Measurements from ENCODE around the gene SNRK. TPM values are rescaled to one million over a fixed set of nuclear protein-coding genes. Genes with fewer than 3 reads are reported as not detected.

The SNRK gene
- total and polyA plus RNA-seq, 4 experiments from 2014 or later, result 39.8 to 108 (median 77.1) TPM

DNA sequence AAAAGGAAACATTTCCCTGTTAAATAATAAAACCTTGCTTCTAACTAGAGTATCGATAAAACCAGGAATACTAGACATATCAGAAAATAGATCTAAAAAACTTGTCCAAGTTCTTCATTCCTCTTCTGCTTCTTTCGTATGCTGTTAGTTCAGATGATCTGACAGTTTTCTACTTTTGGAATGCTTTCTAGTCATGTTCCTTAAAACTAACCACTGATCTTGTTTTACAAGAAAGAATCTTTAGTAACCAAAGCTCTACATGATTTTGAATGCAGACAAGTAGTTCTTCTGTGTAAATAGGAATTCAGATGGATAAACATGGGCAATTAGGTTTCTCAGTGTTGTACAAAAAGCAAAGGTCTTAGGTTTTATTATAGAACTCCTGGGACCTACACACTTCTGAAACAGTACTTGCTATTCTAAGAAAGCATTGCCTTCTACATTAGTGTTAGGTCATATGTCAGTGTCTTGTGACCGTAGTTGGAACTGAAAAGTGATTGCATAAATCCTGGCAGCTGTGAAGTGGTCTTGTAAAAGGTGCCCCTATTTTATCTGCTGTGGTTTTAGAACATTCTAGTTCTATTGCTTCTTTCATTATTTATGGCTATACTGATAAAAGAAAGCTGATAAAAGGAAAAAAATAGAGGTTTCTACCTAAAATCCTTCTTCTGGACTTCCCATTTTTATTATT lies 40.7 kb downstream of the SNRK start:
- DNase-seq, result no peak
- Mint-ChIP-seq H3K9me3 (peaks cover 0 to 2% (median 0%) of the 10 kb centered on the region in 8 donors), H3K4me1 (peaks cover 48 to 81% (median 66%) of the 10 kb centered on the region in 4 donors), H3K27ac (peak overlapping the region; percentile 45 to 91 (median 77)), H3K4me3 (peak overlapping the region in 7 of 8 donors; percentile 12 to 72 (median 46)), H3K36me3 (peaks cover 25% of the 10 kb centered on the region in 2 donors), H3K27me3 (no peaks in the 10 kb centered on the region)
- Histone ChIP-seq H3K9me3 (ENCODE audit: control insufficient read depth in 1 of 2, low read length in 2 of 2) (no peaks in the 10 kb centered on the region), H3K27me3 (ENCODE audit: insufficient read depth, low read length) (no peaks in the 10 kb centered on the region), H3K36me3 (ENCODE audit: insufficient read depth, low read length) (peaks cover 2% of the 10 kb centered on the region), H3K4me3 (ENCODE audit: low read length in 2 of 2) (no peak overlapping the region), H3K27ac (ENCODE audit: low read depth, low read length) (no peak overlapping the region), H3K4me1 (ENCODE audit: insufficient read depth, low read length) (peaks cover 74% of the 10 kb centered on the region)
- ChIA-PET CTCF (ENCODE audit: partially characterized antibody) (interaction anchor here (1.3 to 2.2 kb wide), 4 partner anchors 9 to 176 kb away, joined by 4 to 6 read pairs (median 4); no protein-coding TSS in a partner anchor), POLR2A (ENCODE audit: partially characterized antibody) (interaction anchor here (0.6 to 1.6 kb wide), 4 partner anchors 20 to 62 kb away, joined by 3 to 4 read pairs (median 4); partner anchors contain the start of gene SNRK)
- intact Hi-C loops (cut with micrococcal nuclease), result loop anchor here (5.0 kb wide), 1 partner anchor 35 kb away; no protein-coding TSS in a partner anchor

DNA sequence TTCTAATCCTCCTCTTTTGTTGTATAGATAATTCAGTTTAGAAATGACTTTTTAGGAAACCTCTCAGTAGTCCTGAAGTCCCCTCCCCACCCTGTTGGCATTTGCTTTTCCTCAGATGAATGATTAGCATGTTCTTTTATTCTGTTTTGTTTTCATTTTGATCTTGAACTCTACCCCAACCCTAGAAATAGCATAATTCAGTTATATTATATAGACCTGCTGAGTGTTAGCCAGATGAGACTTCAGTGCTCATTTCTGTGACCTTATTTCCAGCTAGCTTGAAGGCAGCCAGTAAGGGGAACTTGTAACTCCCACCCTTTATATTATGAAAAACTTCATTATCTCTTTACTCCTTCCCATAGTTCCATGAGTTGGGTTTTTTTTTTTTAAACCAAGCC lies 41.2 kb downstream of the SNRK start:
- H3K27ac ChIP-seq (ENCODE audit: low read depth, low read length), result no peak overlapping the region
- no peak overlapping the region for H3K4me3 ChIP-seq (ENCODE audit: low read length in 2 of 2)
- intact Hi-C loops (cut with micrococcal nuclease), result loop anchor here (5.0 kb wide), 1 partner anchor 35 kb away; no protein-coding TSS in a partner anchor
- no peak for DNase-seq
- H3K36me3 Mint-ChIP-seq, result peaks cover 25% of the 10 kb centered on the region in 2 donors
- peaks cover 74% of the 10 kb centered on the region for H3K4me1 ChIP-seq (ENCODE audit: insufficient read depth, low read length)
- peaks cover 8% of the 10 kb centered on the region for H3K36me3 ChIP-seq (ENCODE audit: insufficient read depth, low read length)
- ChIA-PET POLR2A (ENCODE audit: partially characterized antibody) (interaction anchor here (0.6 kb wide), 2 partner anchors 19 to 365 kb away, joined by 3 to 4 read pairs; no protein-coding TSS in a partner anchor), CTCF (ENCODE audit: partially characterized antibody) (interaction anchor here (1.3 to 2.2 kb wide), 4 partner anchors 9 to 176 kb away, joined by 4 to 6 read pairs (median 4); no protein-coding TSS in a partner anchor)
- H3K27me3 ChIP-seq (ENCODE audit: insufficient read depth, low read length), result no peaks in the 10 kb centered on the region
- H3K27ac Mint-ChIP-seq, result peak overlapping the region; percentile 45 to 91 (median 77)
- peaks cover 48 to 81% (median 65%) of the 10 kb centered on the region in 4 donors for H3K4me1 Mint-ChIP-seq
- no peaks in the 10 kb centered on the region for H3K27me3 Mint-ChIP-seq
- H3K4me3 Mint-ChIP-seq, result peak overlapping the region in 5 of 8 donors; percentile 1 to 71 (median 55)
- H3K9me3 Mint-ChIP-seq, result peaks cover 0 to 2% (median 0%) of the 10 kb centered on the region in 8 donors
- no peaks in the 10 kb centered on the region for H3K9me3 ChIP-seq (ENCODE audit: control insufficient read depth in 1 of 2, low read length in 2 of 2)

DNA sequence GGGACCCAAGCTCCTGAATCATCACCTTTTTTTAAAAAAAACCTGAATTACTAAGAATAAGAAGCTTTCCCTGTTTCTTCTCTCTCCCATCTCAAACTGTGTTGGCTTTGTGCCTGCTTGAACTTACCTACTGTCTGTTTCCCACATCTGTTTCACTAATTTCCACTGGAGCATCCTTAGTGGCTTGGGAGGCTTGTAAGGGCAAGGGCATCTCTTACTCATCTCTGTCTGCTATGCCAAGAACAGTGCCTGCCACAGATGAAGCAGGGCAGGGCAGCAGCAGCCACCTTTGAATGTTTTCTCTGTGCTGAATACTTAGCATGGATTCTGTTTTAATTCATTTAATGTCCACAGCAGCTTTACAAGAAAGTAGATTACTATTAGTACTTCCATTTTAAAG lies 42.3 kb downstream of the SNRK start:
- no peaks in the 10 kb centered on the region for H3K27me3 ChIP-seq (ENCODE audit: insufficient read depth, low read length)
- peaks cover 27 to 32% of the 10 kb centered on the region in 2 donors for H3K36me3 Mint-ChIP-seq
- peak overlapping the region; percentile 24 to 89 (median 54) for H3K27ac Mint-ChIP-seq
- ChIA-PET CTCF (ENCODE audit: partially characterized antibody) (interaction anchor here (1.3 kb wide), 1 partner anchor 175 kb away, joined by 4 read pairs; no protein-coding TSS in a partner anchor), POLR2A (ENCODE audit: partially characterized antibody) (no interaction called here)
- no peak overlapping the region for H3K4me3 ChIP-seq (ENCODE audit: low read length in 2 of 2)
- peak overlapping the region in 4 of 8 donors; percentile 3 to 72 (median 46) for H3K4me3 Mint-ChIP-seq
- no peak overlapping the region for H3K27ac ChIP-seq (ENCODE audit: low read depth, low read length)
- H3K36me3 ChIP-seq (ENCODE audit: insufficient read depth, low read length), result peaks cover 12% of the 10 kb centered on the region
- peaks cover 71% of the 10 kb centered on the region for H3K4me1 ChIP-seq (ENCODE audit: insufficient read depth, low read length)
- H3K27me3 Mint-ChIP-seq, result no peaks in the 10 kb centered on the region
- no peak for DNase-seq
- peaks cover 50 to 76% (median 62%) of the 10 kb centered on the region in 4 donors for H3K4me1 Mint-ChIP-seq
- H3K9me3 ChIP-seq (ENCODE audit: control insufficient read depth in 1 of 2, low read length in 2 of 2), result no peaks in the 10 kb centered on the region
- intact Hi-C loops (cut with micrococcal nuclease), result loop anchor here (2.0 to 5.0 kb wide), 2 partner anchors 18 to 36 kb away; no protein-coding TSS in a partner anchor
- peaks cover 0 to 2% (median 0%) of the 10 kb centered on the region in 8 donors for H3K9me3 Mint-ChIP-seq

DNA sequence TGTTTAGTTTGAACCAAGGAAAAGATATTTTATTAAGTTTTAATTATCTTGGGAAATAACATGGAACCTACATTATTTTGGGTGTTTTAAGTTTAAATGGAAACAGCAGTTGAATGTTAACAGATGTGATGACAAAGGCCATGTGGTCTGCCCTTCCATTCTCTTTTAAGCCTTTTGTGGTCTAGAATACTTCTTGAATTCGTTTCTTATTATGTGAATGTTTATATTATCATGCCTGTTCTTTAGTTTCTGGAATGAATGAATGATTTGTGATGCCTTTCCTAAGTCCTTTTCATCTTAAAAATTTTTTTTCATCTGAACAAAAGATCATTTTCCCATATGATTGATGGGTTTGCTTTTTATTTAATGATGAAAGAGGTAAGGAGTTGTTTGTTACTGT lies 44.6 kb downstream of the SNRK start:
- no peak overlapping the region for H3K4me3 Mint-ChIP-seq
- ChIA-PET POLR2A (ENCODE audit: partially characterized antibody) (no interaction called here), CTCF (ENCODE audit: partially characterized antibody) (no interaction called here)
- peaks cover 36 to 58% (median 44%) of the 10 kb centered on the region in 4 donors for H3K4me1 Mint-ChIP-seq
- intact Hi-C loops (cut with micrococcal nuclease), result no loop called here
- no peak for DNase-seq
- Histone ChIP-seq H3K4me1 (ENCODE audit: insufficient read depth, low read length) (peaks cover 48% of the 10 kb centered on the region), H3K27ac (ENCODE audit: low read depth, low read length) (no peak overlapping the region), H3K9me3 (ENCODE audit: control insufficient read depth in 1 of 2, low read length in 2 of 2) (peaks cover 0 to 10% of the 10 kb centered on the region in 2 donors), H3K36me3 (ENCODE audit: insufficient read depth, low read length) (peaks cover 26% of the 10 kb centered on the region), H3K27me3 (ENCODE audit: insufficient read depth, low read length) (no peaks in the 10 kb centered on the region), H3K4me3 (ENCODE audit: low read length in 2 of 2) (no peak overlapping the region)
- H3K27ac Mint-ChIP-seq, result peak overlapping the region in 3 of 7 donors; percentile 35 to 58 (median 40)
- peaks cover 43 to 48% of the 10 kb centered on the region in 2 donors for H3K36me3 Mint-ChIP-seq
- no peaks in the 10 kb centered on the region for H3K27me3 Mint-ChIP-seq
- H3K9me3 Mint-ChIP-seq, result peaks cover 0 to 12% (median 10%) of the 10 kb centered on the region in 8 donors

DNA sequence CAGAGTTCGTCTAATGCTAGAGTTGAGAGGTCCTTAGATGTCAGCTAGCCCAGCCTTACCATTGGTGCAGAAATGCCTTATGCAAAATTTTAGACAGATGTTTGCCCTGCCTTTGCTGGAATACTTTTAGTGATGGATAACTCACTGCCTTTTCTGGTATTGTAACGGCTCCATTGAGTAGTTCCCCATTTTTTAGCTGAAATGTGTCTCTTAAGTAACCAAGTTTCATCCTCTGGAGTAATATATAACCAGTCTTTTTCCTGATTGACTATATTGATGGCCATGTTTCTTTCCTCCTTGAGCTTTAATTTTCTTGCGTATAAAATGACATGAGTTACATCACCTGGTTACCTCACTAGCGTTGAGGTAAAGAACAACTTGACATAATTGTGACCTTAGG lies 45.0 kb downstream of the SNRK start:
- H3K27ac ChIP-seq (ENCODE audit: low read depth, low read length), result no peak overlapping the region
- H3K27ac Mint-ChIP-seq, result peak overlapping the region in 3 of 7 donors; percentile 35 to 40 (median 37)
- DNase-seq, result no peak
- CTCF ChIA-PET (ENCODE audit: partially characterized antibody), result no interaction called here
- no peak overlapping the region for H3K4me3 Mint-ChIP-seq
- H3K4me1 Mint-ChIP-seq, result peaks cover 32 to 54% (median 40%) of the 10 kb centered on the region in 4 donors
- POLR2A ChIA-PET (ENCODE audit: partially characterized antibody), result no interaction called here
- H3K36me3 ChIP-seq (ENCODE audit: insufficient read depth, low read length), result peaks cover 30% of the 10 kb centered on the region
- no peaks in the 10 kb centered on the region for H3K27me3 ChIP-seq (ENCODE audit: insufficient read depth, low read length)
- H3K9me3 ChIP-seq (ENCODE audit: control insufficient read depth in 1 of 2, low read length in 2 of 2), result peaks cover 0 to 13% of the 10 kb centered on the region in 2 donors
- no peaks in the 10 kb centered on the region for H3K27me3 Mint-ChIP-seq
- intact Hi-C loops (cut with micrococcal nuclease), result no loop called here
- H3K4me1 ChIP-seq (ENCODE audit: insufficient read depth, low read length), result peaks cover 44% of the 10 kb centered on the region
- H3K36me3 Mint-ChIP-seq, result peaks cover 47 to 52% of the 10 kb centered on the region in 2 donors
- H3K9me3 Mint-ChIP-seq, result peaks cover 0 to 16% (median 13%) of the 10 kb centered on the region in 8 donors
- H3K4me3 ChIP-seq (ENCODE audit: low read length in 2 of 2), result no peak overlapping the region

DNA sequence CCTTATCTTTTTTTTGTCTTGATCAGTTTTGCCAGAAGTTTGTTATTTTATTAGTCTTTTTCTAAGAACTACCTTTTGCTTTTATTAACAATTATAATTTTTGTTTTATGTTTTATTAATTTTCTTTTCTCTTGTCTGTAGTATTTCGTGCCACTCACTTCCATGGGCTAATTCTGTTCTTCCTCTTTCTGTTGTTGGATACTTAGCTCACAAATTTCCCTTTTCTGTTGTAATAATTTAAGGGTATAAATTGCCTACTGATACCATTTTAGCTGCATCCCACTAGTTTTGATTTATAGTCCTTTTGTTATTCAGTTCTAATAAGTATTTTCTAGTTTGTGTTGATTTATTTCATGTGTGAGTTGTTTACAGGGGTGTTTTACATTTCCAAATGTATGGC lies 48.6 kb downstream of the SNRK start:
- Mint-ChIP-seq H3K9me3 (peaks cover 0 to 42% (median 30%) of the 10 kb centered on the region in 8 donors), H3K27ac (peak overlapping the region in 3 of 7 donors; percentile 25 to 53 (median 48)), H3K36me3 (peaks cover 68 to 70% of the 10 kb centered on the region in 2 donors), H3K4me1 (peaks cover 11 to 25% (median 14%) of the 10 kb centered on the region in 4 donors), H3K4me3 (no peak overlapping the region), H3K27me3 (no peaks in the 10 kb centered on the region)
- Histone ChIP-seq H3K36me3 (ENCODE audit: insufficient read depth, low read length) (peaks cover 51% of the 10 kb centered on the region), H3K4me3 (ENCODE audit: low read length in 2 of 2) (no peak overlapping the region), H3K27ac (ENCODE audit: low read depth, low read length) (no peak overlapping the region), H3K9me3 (ENCODE audit: control insufficient read depth in 1 of 2, low read length in 2 of 2) (peaks cover 6 to 24% of the 10 kb centered on the region in 2 donors), H3K27me3 (ENCODE audit: insufficient read depth, low read length) (no peaks in the 10 kb centered on the region), H3K4me1 (ENCODE audit: insufficient read depth, low read length) (peaks cover 16% of the 10 kb centered on the region)
- POLR2A ChIA-PET (ENCODE audit: partially characterized antibody), result interaction anchor here (0.6 to 5.3 kb wide), 4 partner anchors 12 to 49 kb away, joined by 3 to 36 read pairs (median 5); partner anchors contain the start of gene SNRK
- CTCF ChIA-PET (ENCODE audit: partially characterized antibody), result interaction anchor here (0.6 to 1.6 kb wide), 3 partner anchors 21 to 172 kb away, joined by 3 to 7 read pairs (median 3); no protein-coding TSS in a partner anchor
- DNase-seq, result no peak
- intact Hi-C loops (cut with micrococcal nuclease), result no loop called here
